ENCODE results near the gene PRKCG.

GRCh38 chr19:53906211-53907192 is 24.5 kb downstream of the PRKCG start:
- peak in 3 of 4 experiments; percentile 56 to 86 (median 72) for TF ChIP-seq CTCF (IDR thresholded peaks at IDR 0.05)
- no peak for TF ChIP-seq POLR2A (IDR thresholded peaks at IDR 0.05)
